Immature natural killer cell (primary cell): ENCODE data around the gene ADGRD1. TPM values are rescaled to one million over a fixed set of nuclear protein-coding genes. Genes with fewer than 3 reads are reported as not detected.
"Not testable (repeated sequence)": the region's sequence is repeated elsewhere in the genome, so short reads cannot be mapped to it uniquely, and the experiment has no call there.

ENCODE experiments used
- DNase-seq, 3 donors: peaks; one replicate each; pipeline ENCODE4 v3.0.0; 2022; ENCODE audit warnings: mixed read lengths in 1 of 3
- H3K27ac Mint-ChIP-seq, 6 donors: one replicate each; pipeline ENCODE4 v1.8.0; 2020; ENCODE audit warnings: mixed read lengths in 6 of 6, mild to moderate bottlenecking in 5 of 6, inconsistent platforms in 4 of 6, moderate library complexity in 3 of 6
- H3K27me3 Mint-ChIP-seq, 3 donors: one replicate each; pipeline ENCODE4 v1.8.0; 2020 to 2021; ENCODE audit warnings: low read depth in 3 of 3, mild to moderate bottlenecking in 3 of 3, mixed read lengths in 3 of 3, moderate library complexity in 3 of 3, inconsistent platforms in 1 of 3
- H3K36me3 Mint-ChIP-seq, 3 donors: one replicate each; pipeline ENCODE4 v1.8.0; 2020; ENCODE audit warnings: mixed read lengths in 3 of 3, inconsistent platforms in 2 of 3, mild to moderate bottlenecking in 2 of 3
- H3K4me1 Mint-ChIP-seq, 2 donors: one replicate each; pipeline ENCODE4 v1.8.0; 2020; ENCODE audit warnings: inconsistent platforms in 2 of 2, mild to moderate bottlenecking in 2 of 2, mixed read lengths in 2 of 2, moderate library complexity in 1 of 2
- H3K4me3 Mint-ChIP-seq, 5 donors: one replicate each; pipeline ENCODE4 v1.8.0; 2020; ENCODE audit warnings: mild to moderate bottlenecking in 5 of 5, mixed read lengths in 5 of 5, inconsistent platforms in 3 of 5, moderate library complexity in 3 of 5
- H3K9me3 Mint-ChIP-seq, 6 donors: one replicate each; pipeline ENCODE4 v1.8.0; 2020; ENCODE audit warnings: mild to moderate bottlenecking in 6 of 6, mixed read lengths in 6 of 6, inconsistent platforms in 4 of 6, moderate library complexity in 3 of 6
- polyA plus RNA-seq, 3 donors: library from polyadenylated mRNA; unstranded; fragments of 300-500 nt; fragmentation: Illumina TruSeq; gene quantifications; one replicate each; pipeline ENCODE4 v1.2.3, GENCODE V29; 2021

Gene ADGRD1
- polyA plus RNA-seq, 3 donors from 2014 or later = not detected

- H3K27ac Mint-ChIP-seq = no peak overlapping the region
- no peak overlapping the region for H3K4me3 Mint-ChIP-seq
- H3K9me3 Mint-ChIP-seq = no peaks in the 10 kb centered on the region
- no peak for DNase-seq
- H3K4me1 Mint-ChIP-seq = no peaks in the 10 kb centered on the region
- no peaks in the 10 kb centered on the region for H3K27me3 Mint-ChIP-seq
- H3K36me3 Mint-ChIP-seq = no peaks in the 10 kb centered on the region
These were observed 168.1 kb downstream of the ADGRD1 start for GRCh38 chr12:131121705-131122405.

- H3K36me3 Mint-ChIP-seq = no peaks in the 10 kb centered on the region
- DNase-seq = no peak
- H3K27me3 Mint-ChIP-seq = no peaks in the 10 kb centered on the region
- no peak overlapping the region for H3K4me3 Mint-ChIP-seq
- H3K4me1 Mint-ChIP-seq = peaks cover 0 to 2% of the 10 kb centered on the region in 2 donors
- H3K27ac Mint-ChIP-seq = no peak overlapping the region
- H3K9me3 Mint-ChIP-seq = no peaks in the 10 kb centered on the region
These were observed 168.9 kb downstream of the ADGRD1 start for GRCh38 chr12:131122631-131123030.

- H3K9me3 Mint-ChIP-seq = no peaks in the 10 kb centered on the region
- DNase-seq = no peak
- H3K4me3 Mint-ChIP-seq = no peak overlapping the region
- no peak overlapping the region for H3K27ac Mint-ChIP-seq
- H3K4me1 Mint-ChIP-seq = peaks cover 0 to 2% of the 10 kb centered on the region in 2 donors
- no peaks in the 10 kb centered on the region for H3K27me3 Mint-ChIP-seq
- no peaks in the 10 kb centered on the region for H3K36me3 Mint-ChIP-seq
These were observed 170.1 kb downstream of the ADGRD1 start for GRCh38 chr12:131123817-131124216.

- Mint-ChIP-seq H3K36me3 (no peaks in the 10 kb centered on the region), H3K9me3 (no peaks in the 10 kb centered on the region), H3K4me3 (no peak overlapping the region), H3K27ac (no peak overlapping the region), H3K27me3 (no peaks in the 10 kb centered on the region), H3K4me1 (peaks cover 5% of the 10 kb centered on the region in 2 donors)
- no peak for DNase-seq
These were observed 171.0 kb downstream of the ADGRD1 start for GRCh38 chr12:131124487-131125280.

- no peaks in the 10 kb centered on the region for H3K36me3 Mint-ChIP-seq
- DNase-seq = no peak
- H3K27ac Mint-ChIP-seq = peak overlapping the region in 1 of 6 donors; percentile 22
- H3K4me1 Mint-ChIP-seq = peaks cover 11 to 12% of the 10 kb centered on the region in 2 donors
- no peaks in the 10 kb centered on the region for H3K9me3 Mint-ChIP-seq
- no peaks in the 10 kb centered on the region for H3K27me3 Mint-ChIP-seq
- H3K4me3 Mint-ChIP-seq = no peak overlapping the region
These were observed 173.0 kb downstream of the ADGRD1 start for GRCh38 chr12:131126662-131127173.

GRCh38 chr12:131128556-131128955 lies 174.8 kb downstream of the ADGRD1 start:
- peaks cover 11 to 12% of the 10 kb centered on the region in 2 donors for H3K4me1 Mint-ChIP-seq
- DNase-seq = no peak
- no peaks in the 10 kb centered on the region for H3K36me3 Mint-ChIP-seq
- H3K27me3 Mint-ChIP-seq = peaks cover 0 to 2% (median 0%) of the 10 kb centered on the region in 3 donors
- H3K27ac Mint-ChIP-seq = peak overlapping the region in 3 of 6 donors; percentile 31 to 74 (median 45)
- H3K9me3 Mint-ChIP-seq = no peaks in the 10 kb centered on the region
- H3K4me3 Mint-ChIP-seq = no peak overlapping the region

- H3K36me3 Mint-ChIP-seq, H3K9me3 Mint-ChIP-seq, DNase-seq, H3K27me3 Mint-ChIP-seq, H3K4me3 Mint-ChIP-seq: not testable (repeated sequence)
- Mint-ChIP-seq H3K27ac (peak overlapping the region; percentile 55 to 90 (median 84)), H3K4me1 (peaks cover 11 to 12% of the 10 kb centered on the region in 2 donors)
These were observed 175.4 kb downstream of the ADGRD1 start for GRCh38 chr12:131128966-131129619.

- no peak for DNase-seq
- peaks cover 11 to 12% of the 10 kb centered on the region in 2 donors for H3K4me1 Mint-ChIP-seq
- peaks cover 0 to 2% (median 0%) of the 10 kb centered on the region in 3 donors for H3K27me3 Mint-ChIP-seq
- peak overlapping the region; percentile 55 to 90 (median 84) for H3K27ac Mint-ChIP-seq
- no peaks in the 10 kb centered on the region for H3K36me3 Mint-ChIP-seq
- no peaks in the 10 kb centered on the region for H3K9me3 Mint-ChIP-seq
- H3K4me3 Mint-ChIP-seq = no peak overlapping the region
These were observed 176.1 kb downstream of the ADGRD1 start for GRCh38 chr12:131129839-131130238.

- H3K9me3 Mint-ChIP-seq = no peaks in the 10 kb centered on the region
- no peaks in the 10 kb centered on the region for H3K36me3 Mint-ChIP-seq
- no peak overlapping the region for H3K4me3 Mint-ChIP-seq
- peaks cover 11 to 12% of the 10 kb centered on the region in 2 donors for H3K4me1 Mint-ChIP-seq
- peak overlapping the region in 2 of 6 donors; percentile 30 to 78 for H3K27ac Mint-ChIP-seq
- H3K27me3 Mint-ChIP-seq = peaks cover 0 to 2% (median 0%) of the 10 kb centered on the region in 3 donors
- no peak for DNase-seq
These were observed 176.7 kb downstream of the ADGRD1 start for GRCh38 chr12:131130311-131130911.

GRCh38 chr12:131131077-131131807 lies 177.5 kb downstream of the ADGRD1 start:
- H3K9me3 Mint-ChIP-seq = no peaks in the 10 kb centered on the region
- no peak overlapping the region for H3K27ac Mint-ChIP-seq
- H3K36me3 Mint-ChIP-seq = no peaks in the 10 kb centered on the region
- peaks cover 0 to 2% (median 0%) of the 10 kb centered on the region in 3 donors for H3K27me3 Mint-ChIP-seq
- no peak for DNase-seq
- H3K4me1 Mint-ChIP-seq = peaks cover 11 to 12% of the 10 kb centered on the region in 2 donors
- H3K4me3 Mint-ChIP-seq = no peak overlapping the region

GRCh38 chr12:131131808-131132117 lies 178.1 kb downstream of the ADGRD1 start:
- DNase-seq = no peak
- H3K9me3 Mint-ChIP-seq = no peaks in the 10 kb centered on the region
- no peak overlapping the region for H3K27ac Mint-ChIP-seq
- H3K36me3 Mint-ChIP-seq = no peaks in the 10 kb centered on the region
- peaks cover 11 to 12% of the 10 kb centered on the region in 2 donors for H3K4me1 Mint-ChIP-seq
- H3K27me3 Mint-ChIP-seq = peaks cover 0 to 2% (median 0%) of the 10 kb centered on the region in 3 donors
- no peak overlapping the region for H3K4me3 Mint-ChIP-seq

- peaks cover 0 to 2% (median 0%) of the 10 kb centered on the region in 3 donors for H3K27me3 Mint-ChIP-seq
- peaks cover 10 to 11% of the 10 kb centered on the region in 2 donors for H3K4me1 Mint-ChIP-seq
- no peaks in the 10 kb centered on the region for H3K36me3 Mint-ChIP-seq
- H3K4me3 Mint-ChIP-seq = no peak overlapping the region
- H3K27ac Mint-ChIP-seq = no peak overlapping the region
- peak; percentile 20 to 24 (median 21) for DNase-seq
- H3K9me3 Mint-ChIP-seq = no peaks in the 10 kb centered on the region
These were observed 178.6 kb downstream of the ADGRD1 start for GRCh38 chr12:131132118-131132892.
